ENCODE data around the gene CDK6.
A peak's percentile ranks its signal among the peaks of the same experiment; 100 is the strongest.

Gene CDK6

GRCh38 chr7:92708111-92709042 is 128.0 kb downstream of the CDK6 start:
- no peak for DNase-seq (ENCODE audit: low read depth)

DNA sequence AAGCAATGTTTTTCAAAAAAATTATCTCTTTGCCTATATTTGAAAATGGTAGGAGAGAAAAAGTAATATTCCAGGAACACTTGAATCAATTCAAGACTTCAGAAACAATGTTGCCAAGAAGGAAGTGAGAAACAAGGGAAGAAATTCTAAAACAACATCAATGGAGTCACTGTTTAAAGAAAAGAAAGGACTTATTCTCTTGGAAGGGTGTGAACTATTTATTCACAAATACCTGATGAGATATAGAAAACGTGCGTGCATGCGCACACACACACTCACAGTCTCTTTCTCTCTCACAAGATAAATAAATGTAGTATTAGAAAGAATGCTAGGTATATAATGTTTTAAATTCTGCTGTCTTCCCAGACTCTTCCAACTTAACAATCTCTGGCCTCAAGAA is 128.9 kb downstream of the CDK6 start:
- DNase-seq (ENCODE audit: low read depth): no peak

- no peak for DNase-seq (ENCODE audit: low read depth)
Observed at GRCh38 chr7:92706563-92706962, 129.8 kb downstream of the CDK6 start.

DNA sequence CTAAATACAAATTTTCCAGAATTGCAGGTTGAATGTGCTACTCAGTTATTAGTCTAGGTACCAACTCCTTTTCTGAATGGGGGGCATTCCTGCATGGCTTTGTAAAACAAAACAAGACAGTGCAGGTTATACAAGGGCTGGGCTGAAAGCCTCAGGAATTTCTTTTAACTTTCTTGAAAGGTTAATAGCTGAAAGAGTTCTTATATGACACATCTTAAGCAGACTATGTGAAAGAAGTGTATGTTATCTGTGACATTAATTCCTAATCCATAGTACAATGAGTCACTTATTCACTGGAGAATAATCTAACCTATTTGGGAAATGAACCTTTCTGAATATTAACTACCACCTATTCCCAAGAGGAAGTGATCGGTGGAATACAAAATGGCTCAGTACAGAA is 130.5 kb downstream of the CDK6 start:
- DNase-seq (ENCODE audit: low read depth): no peak

- DNase-seq (ENCODE audit: low read depth): no peak
Observed at GRCh38 chr7:92704858-92705257, 131.5 kb downstream of the CDK6 start.

DNA sequence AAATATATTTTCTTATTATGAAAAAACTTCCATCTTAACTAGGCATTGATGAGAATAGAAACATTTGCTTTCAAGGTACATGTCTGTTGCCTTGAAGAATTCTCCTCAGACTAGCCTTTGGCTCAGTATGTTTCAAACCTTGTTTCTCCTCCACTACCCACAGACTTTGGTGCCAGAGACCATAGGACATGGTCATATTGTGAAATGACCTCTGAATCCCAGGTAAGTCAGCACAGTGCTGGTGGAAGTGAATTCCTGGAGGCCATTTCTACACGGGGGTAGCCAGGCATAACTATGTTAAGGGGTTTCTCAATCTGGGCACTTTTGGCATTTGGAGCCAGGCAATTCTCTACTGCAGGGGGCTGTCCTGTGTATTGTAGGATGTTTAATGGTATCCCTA is 133.8 kb downstream of the CDK6 start:
- DNase-seq (ENCODE audit: low read depth): no peak

- no peak for DNase-seq (ENCODE audit: low read depth)
Observed at GRCh38 chr7:92699966-92700514, 136.3 kb downstream of the CDK6 start.

- DNase-seq (ENCODE audit: low read depth): no peak
Observed at GRCh38 chr7:92699560-92699959, 136.8 kb downstream of the CDK6 start.

GRCh38 chr7:92698237-92698841 is 138.0 kb downstream of the CDK6 start:
- DNase-seq (ENCODE audit: low read depth): no peak

- no peak for DNase-seq (ENCODE audit: low read depth)
Observed at GRCh38 chr7:92697414-92697813, 139.0 kb downstream of the CDK6 start.

DNA sequence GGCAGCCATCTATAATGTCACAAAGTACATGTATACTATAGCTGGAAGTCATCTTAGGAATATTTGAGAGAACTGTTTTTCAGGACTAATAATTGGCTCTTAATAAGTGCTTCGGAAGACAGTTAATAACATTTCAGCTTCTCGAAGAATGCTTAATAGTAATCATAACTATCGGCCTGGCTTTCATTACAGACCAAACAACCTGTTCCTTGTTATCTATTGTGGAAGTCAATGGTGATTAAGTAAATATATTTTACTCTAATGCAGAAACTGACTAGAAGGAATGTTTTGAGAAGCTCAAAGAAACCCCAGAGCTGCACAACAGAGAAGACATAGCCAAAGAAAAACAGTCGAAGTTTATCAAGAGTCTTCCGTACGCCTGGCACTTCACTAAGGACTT is 139.4 kb downstream of the CDK6 start:
- no peak for DNase-seq (ENCODE audit: low read depth)

DNA sequence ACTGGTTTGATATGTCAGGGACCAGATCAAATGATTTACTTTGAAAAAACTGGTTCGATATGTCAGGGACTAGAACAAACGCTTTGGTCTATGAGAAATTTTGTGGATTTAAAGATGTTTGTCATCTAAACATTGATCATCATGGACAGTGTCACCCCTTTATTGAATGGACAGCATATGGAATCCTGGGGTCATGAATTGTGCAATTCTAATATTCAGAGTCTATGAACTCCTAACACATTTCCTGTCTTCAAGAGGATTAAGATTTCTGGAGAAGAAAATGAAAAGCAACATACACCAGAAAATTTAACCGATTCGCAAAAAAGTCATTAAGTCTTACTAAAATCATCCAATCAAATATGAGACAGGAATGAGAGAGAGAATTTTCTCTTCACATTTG is 139.8 kb downstream of the CDK6 start:
- DNase-seq (ENCODE audit: low read depth): no peak

GRCh38 chr7:92695308-92696261 is 140.8 kb downstream of the CDK6 start:
- no peak for DNase-seq (ENCODE audit: low read depth)

DNA sequence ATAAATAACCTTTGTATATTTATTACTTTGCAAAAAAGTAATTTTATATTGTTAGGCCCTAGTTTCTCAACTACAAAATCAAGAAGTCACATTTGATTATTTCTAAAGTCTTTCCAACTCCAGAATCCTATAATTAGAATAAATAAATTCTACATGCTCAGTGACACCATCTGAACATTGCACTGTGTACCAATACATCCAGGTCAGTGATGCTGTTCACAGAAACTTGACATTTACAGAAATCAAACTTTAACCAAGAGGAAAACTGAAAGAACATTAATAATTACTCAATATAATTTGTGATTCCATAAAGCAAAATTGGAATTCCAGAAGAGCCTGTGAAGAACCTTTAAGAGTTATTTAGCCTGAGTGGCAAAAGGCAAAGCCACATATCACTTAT is 142.2 kb downstream of the CDK6 start:
- DNase-seq (ENCODE audit: low read depth): no peak

GRCh38 chr7:92693519-92693918 is 142.9 kb downstream of the CDK6 start:
- no peak for DNase-seq (ENCODE audit: low read depth)

- DNase-seq (ENCODE audit: low read depth): no peak
Observed at GRCh38 chr7:92691578-92691977, 144.8 kb downstream of the CDK6 start.

GRCh38 chr7:92685136-92686042 is 151.0 kb downstream of the CDK6 start:
- peak; percentile 41 for DNase-seq (ENCODE audit: low read depth)

GRCh38 chr7:92684274-92684673 is 152.1 kb downstream of the CDK6 start:
- no peak for DNase-seq (ENCODE audit: low read depth)

- no peak for DNase-seq (ENCODE audit: low read depth)
Observed at GRCh38 chr7:92682903-92683539, 153.4 kb downstream of the CDK6 start.

DNA sequence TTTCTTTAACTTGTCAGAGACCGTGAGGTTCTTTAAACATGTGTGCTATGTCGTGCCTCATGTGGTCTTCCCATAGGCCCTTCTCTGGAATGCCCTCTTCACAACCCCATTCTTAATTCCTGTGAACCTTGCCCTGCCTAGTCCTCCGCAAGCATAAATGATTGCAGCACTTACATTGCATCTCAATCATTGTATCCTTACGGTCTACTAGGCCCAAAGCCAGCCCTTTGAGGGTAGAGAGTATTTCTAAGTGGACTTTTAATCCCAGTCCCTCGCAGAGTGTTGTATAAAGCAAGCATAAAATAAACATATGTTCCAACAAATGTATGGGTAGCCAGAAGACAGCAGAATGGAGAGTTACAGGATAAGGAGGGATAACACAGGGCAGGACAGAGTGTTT is 154.0 kb downstream of the CDK6 start:
- DNase-seq (ENCODE audit: low read depth): no peak

DNA sequence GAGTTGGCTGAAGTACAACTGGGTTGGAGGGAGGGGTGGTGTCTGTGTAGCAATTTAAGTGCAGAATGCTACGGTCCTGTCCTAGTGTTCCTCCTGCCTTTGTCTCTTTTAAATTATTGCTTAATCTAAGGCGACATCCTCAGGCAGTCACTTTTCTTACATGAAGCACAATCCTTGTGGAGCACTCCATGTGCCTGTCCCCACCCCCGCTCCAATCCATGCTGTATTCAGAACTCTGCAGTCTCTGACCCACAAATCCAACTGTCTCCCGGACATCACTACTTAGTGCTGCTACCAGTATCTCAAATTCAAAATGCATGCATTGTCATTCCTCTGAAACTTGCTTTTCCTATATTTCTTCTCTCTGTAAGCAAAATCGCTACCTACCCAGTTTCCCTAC is 154.7 kb downstream of the CDK6 start:
- no peak for DNase-seq (ENCODE audit: low read depth)

All from activated T-helper 9 cell treated with anti-CD3 and anti-CD28 coated beads, Interleukin-2, amount 50 U/mL, for 16 hours (primary cell).